Cardiac muscle cell (in vitro differentiated cells and primary cell): ENCODE measurements around the gene TBC1D13. TPM values are rescaled to one million over a fixed set of nuclear protein-coding genes. Genes with fewer than 3 reads are reported as not detected.
"Not testable (repeated sequence)": the region's sequence is repeated elsewhere in the genome, so short reads cannot be mapped to it uniquely, and the experiment has no call there.

Experiments
- DNase-seq, 2 donors: peaks; one replicate each; pipeline versions ENCODE4 v3.0.0 to v3.0.0-alpha.2; 2010 to 2017; ENCODE audit warnings: low read depth in 1 of 2, low spot score in 1 of 2
- H3K27ac ChIP-seq: fragments of 200-600 bp; sonication (generic); 2 replicates; pipeline ENCODE4 v1.5.1; 2016
- H3K27me3 ChIP-seq: fragments of 200-600 bp; sonication (generic); 2 replicates; pipeline ENCODE4 v1.6.0; 2016; ENCODE audit warnings: control low read depth
- H3K36me3 ChIP-seq: fragments of 200-600 bp; sonication (generic); 2 replicates; pipeline ENCODE4 v1.5.1; 2016; ENCODE audit warnings: control low read depth
- H3K4me1 ChIP-seq: fragments of 200-600 bp; sonication (generic); 2 replicates; pipeline ENCODE4 v1.8.1; 2017; ENCODE audit warnings: low read depth, mild to moderate bottlenecking, mixed run types
- H3K4me3 ChIP-seq: fragments of 200-600 bp; sonication (generic); 2 replicates; pipeline ENCODE4 v1.5.1; 2016; ENCODE audit warnings: mild to moderate bottlenecking
- H3K9me3 ChIP-seq: fragments of 200-600 bp; sonication (generic); 2 replicates; pipeline ENCODE4 v1.5.1; 2017; ENCODE audit warnings: low read depth, mild to moderate bottlenecking, control low read depth
- CTCF ChIP-seq: IDR thresholded peaks from 2 replicates; pipeline ENCODE4 v1.5.1; 2012; ENCODE audit warnings: low read depth, mild to moderate bottlenecking, low read length
- polyA plus RNA-seq: library from polyadenylated mRNA; unstranded; fragments of >200 nt; fragmentation: Nextera tagmentation; extraction: Ambion mirVana; gene quantifications from 2 replicates; pipeline ENCODE4 v1.2.1, GENCODE V29; 2016
- total RNA-seq: library from RNA; depleted of rRNA; stranded (reverse); fragments of >200 nt; gene quantifications from 2 replicates; pipeline ENCODE4 v1.2.3, GENCODE V29; 2016

Gene TBC1D13
- total and polyA plus RNA-seq, 2 experiments from 2014 or later, result 24.6 to 39.4 TPM

- no peak for TF ChIP-seq CTCF
- Histone ChIP-seq H3K4me3 (no peak overlapping the region), H3K27me3 (no peaks in the 10 kb centered on the region), H3K27ac (no peak overlapping the region), H3K4me1 (peaks cover 16% of the 10 kb centered on the region), H3K9me3 (no peaks in the 10 kb centered on the region), H3K36me3 (peaks cover 3% of the 10 kb centered on the region)
- no peak for DNase-seq
These were observed 49.6 kb downstream of the TBC1D13 start for GRCh38 chr9:128836509-128837145.

- no peak for TF ChIP-seq CTCF
- no peaks in the 10 kb centered on the region for H3K9me3 ChIP-seq
- H3K4me1 ChIP-seq, result peaks cover 16% of the 10 kb centered on the region
- H3K27ac ChIP-seq, result peak overlapping the region; percentile 91
- no peak overlapping the region for H3K4me3 ChIP-seq
- H3K27me3 ChIP-seq, result no peaks in the 10 kb centered on the region
- DNase-seq, result peak in 1 of 2 donors; percentile 82
- no peaks in the 10 kb centered on the region for H3K36me3 ChIP-seq
These were observed 51.3 kb downstream of the TBC1D13 start for GRCh38 chr9:128838338-128838737.

- no peaks in the 10 kb centered on the region for H3K9me3 ChIP-seq
- peaks cover 23% of the 10 kb centered on the region for H3K4me1 ChIP-seq
- H3K36me3 ChIP-seq, result no peaks in the 10 kb centered on the region
- no peaks in the 10 kb centered on the region for H3K27me3 ChIP-seq
- TF ChIP-seq CTCF, result no peak
- no peak overlapping the region for H3K27ac ChIP-seq
- H3K4me3 ChIP-seq, result no peak overlapping the region
- no peak for DNase-seq
These were observed 53.5 kb downstream of the TBC1D13 start for GRCh38 chr9:128840524-128840923.

DNA sequence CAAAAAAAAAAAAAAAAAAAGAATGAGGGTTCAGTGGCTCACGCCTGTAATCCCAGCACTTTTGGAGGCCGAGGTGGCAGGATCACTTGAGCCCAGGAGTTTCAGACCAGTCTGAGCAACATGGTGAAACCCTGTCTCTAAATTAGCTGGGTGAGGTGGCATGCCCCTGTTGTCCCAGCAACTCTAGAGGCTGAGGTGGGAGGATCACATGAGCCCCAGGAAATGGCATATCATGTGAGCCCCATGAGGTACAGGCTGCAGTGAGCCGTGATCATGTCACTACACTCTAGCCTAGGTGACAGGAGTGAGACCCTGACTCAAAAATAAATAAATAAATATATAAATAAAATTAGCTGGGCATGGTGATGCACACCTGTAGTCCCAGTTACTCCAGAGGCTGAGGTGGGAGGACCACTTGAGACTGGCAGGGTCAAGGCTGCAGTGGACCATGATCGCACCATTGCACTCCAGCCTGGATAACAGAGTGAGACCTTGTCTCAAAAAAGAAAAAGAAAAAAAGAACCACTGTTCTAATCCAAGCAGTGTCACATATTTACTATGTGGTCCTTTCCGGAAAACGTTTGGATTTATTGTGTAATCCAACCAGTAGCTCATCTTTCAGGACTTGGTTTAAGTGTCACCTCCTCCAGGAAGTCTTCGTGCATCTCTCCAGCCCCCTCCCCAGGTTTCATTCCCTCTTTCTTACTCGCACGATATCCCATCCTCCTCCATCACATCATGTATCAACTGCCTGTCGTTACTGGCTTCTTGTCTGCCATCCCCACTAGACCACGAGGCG lies 54.8 kb downstream of the TBC1D13 start:
- TF ChIP-seq CTCF, result no peak
- Histone ChIP-seq H3K27ac (no peak overlapping the region), H3K4me3 (no peak overlapping the region), H3K4me1 (peaks cover 31% of the 10 kb centered on the region), H3K9me3 (no peaks in the 10 kb centered on the region), H3K27me3 (no peaks in the 10 kb centered on the region), H3K36me3 (no peaks in the 10 kb centered on the region)
- DNase-seq, result no peak

GRCh38 chr9:128843171-128843570 lies 56.1 kb downstream of the TBC1D13 start:
- not testable (repeated sequence) for H3K27me3 ChIP-seq, H3K36me3 ChIP-seq, H3K27ac ChIP-seq, H3K9me3 ChIP-seq, DNase-seq, H3K4me3 ChIP-seq
- peaks cover 23% of the 10 kb centered on the region for H3K4me1 ChIP-seq

- TF ChIP-seq CTCF, result no peak
- H3K4me1 ChIP-seq, result peaks cover 16% of the 10 kb centered on the region
- H3K27ac ChIP-seq, result peak overlapping the region; percentile 85
- DNase-seq, result peak in 1 of 2 donors; percentile 37
- no peaks in the 10 kb centered on the region for H3K36me3 ChIP-seq
- no peaks in the 10 kb centered on the region for H3K9me3 ChIP-seq
- H3K4me3 ChIP-seq, result no peak overlapping the region
- no peaks in the 10 kb centered on the region for H3K27me3 ChIP-seq
These were observed 58.3 kb downstream of the TBC1D13 start for GRCh38 chr9:128845186-128845931.
